K562 (cell line): ENCODE measurements around the gene TRIAP1. TPM values are rescaled to one million over a fixed set of nuclear protein-coding genes. Genes with fewer than 3 reads are reported as not detected.

Experiments used
- CCNT2 ChIP-seq: IDR thresholded peaks from 2 replicates; pipeline ENCODE4 v1.6.1; 2011; ENCODE audit warnings: borderline replicate concordance, low read depth, mild to moderate bottlenecking, moderate library complexity, mixed read lengths, low read length; ENCODE audit not compliant: insufficient read length; ENCODE audit errors: extremely low read depth
- COPS2 ChIP-seq: fragments of 450-650 bp; conservative IDR thresholded peaks from 2 replicates; pipeline ENCODE4 v1.6.1; 2016; ENCODE audit warnings: mild to moderate bottlenecking, moderate library complexity
- ETV1 ChIP-seq: fragments of 450-650 bp; conservative IDR thresholded peaks from 2 replicates; pipeline ENCODE4 v1.6.1; 2016; ENCODE audit warnings: missing genetic modification characterization, control low read depth, low read depth, missing compliant biosample characterization
- FOXJ3 ChIP-seq: sonication (generic); formaldehyde crosslinking; IDR thresholded peaks from 2 replicates; pipeline ENCODE4 v1.4.0; 2020; ENCODE audit warnings: mild to moderate bottlenecking, missing genetic modification reagents
- SMARCA5 ChIP-seq: fragments of 450-650 bp; IDR thresholded peaks from 2 replicates; pipeline ENCODE4 v1.6.1; 2016
- TAF9B ChIP-seq: fragments of 450-650 bp; IDR thresholded peaks from 2 replicates; pipeline ENCODE4 v1.6.1; 2018; ENCODE audit warnings: mild to moderate bottlenecking; ENCODE audit not compliant: partially characterized antibody
- XRCC5 ChIP-seq: fragments of 200-400 bp; formaldehyde crosslinking; IDR thresholded peaks from 2 replicates; pipeline ENCODE4 v1.6.1; 2017; ENCODE audit warnings: low read depth, mild to moderate bottlenecking, low read length
- ZBTB40 ChIP-seq, 2 experiments: fragments of 450-650 bp in 1 of 2; sonication (generic) in 1 of 2; formaldehyde crosslinking in 1 of 2; IDR thresholded peaks; 2 replicates each; pipeline versions ENCODE4 v1.7.1 to v1.9.0; 2016 to 2022; ENCODE audit warnings: inconsistent platforms in 1 of 2, mild to moderate bottlenecking in 1 of 2, missing genetic modification reagents in 1 of 2
- ZNF165 ChIP-seq: fragments of 250-450 bp; sonication (Bioruptor Pico); IDR thresholded peaks from 2 replicates; pipeline ENCODE4 v1.4.0; 2020; ENCODE audit warnings: borderline replicate concordance
- ZNF695 ChIP-seq: fragments of 450-650 bp; formaldehyde crosslinking; IDR thresholded peaks from 2 replicates; pipeline ENCODE4 v1.4.0; 2020; ENCODE audit warnings: mild to moderate bottlenecking, moderate library complexity
- polyA plus RNA-seq, 8 experiments: library from polyadenylated mRNA; depleted of rRNA in 4 of 8; stranded (reverse) in 5 of 8; unstranded in 3 of 8; fragments of >200 nt; fragmentation: Nextera tagmentation in 2 of 8; fragmentation: Illumina TruSeq in 1 of 8; extraction: Ambion mirVana in 2 of 8; extraction: Trizol in 1 of 8; gene quantifications; 2 replicates each; pipeline versions ENCODE4 v1.2.1 to v1.2.3, GENCODE V29; 2011 to 2014; ENCODE audit warnings: inconsistent platforms in 1 of 8, missing spikeins in 1 of 8
- total RNA-seq, 7 experiments: library from RNA; depleted of rRNA in 6 of 7; stranded (reverse); fragments of >200 nt in 6 of 7; fragmentation: Illumina TruSeq in 2 of 7; extraction: Trizol in 2 of 7; gene quantifications; 2 replicates each; pipeline versions ENCODE4 v1.2.1 to v1.2.3, GENCODE V29; 2011 to 2021; ENCODE audit warnings: low replicate concordance in 1 of 7
- TF ChIP-seq, protein P1 (sequence below), 2 experiments: fragments of 150-350 bp in 1 of 2; IDR thresholded peaks; 2 replicates each; pipeline ENCODE4 v1.6.1; 2012 to 2016; ENCODE audit warnings: low read depth in 2 of 2, low read length in 2 of 2, mild to moderate bottlenecking in 1 of 2, moderate library complexity in 1 of 2
- TF ChIP-seq, protein P2 (sequence below): fragments of 450-650 bp; formaldehyde crosslinking; IDR thresholded peaks from 2 replicates; pipeline ENCODE4 v1.4.0; 2022; ENCODE audit warnings: missing genetic modification characterization

The TRIAP1 gene
- total and polyA plus RNA-seq, 9 of the 15 experiments (the other 6 are each of a cell fraction or from before 2014, with no cell fraction given) = 37.3 to 354 (median 65.4) TPM

DNA sequence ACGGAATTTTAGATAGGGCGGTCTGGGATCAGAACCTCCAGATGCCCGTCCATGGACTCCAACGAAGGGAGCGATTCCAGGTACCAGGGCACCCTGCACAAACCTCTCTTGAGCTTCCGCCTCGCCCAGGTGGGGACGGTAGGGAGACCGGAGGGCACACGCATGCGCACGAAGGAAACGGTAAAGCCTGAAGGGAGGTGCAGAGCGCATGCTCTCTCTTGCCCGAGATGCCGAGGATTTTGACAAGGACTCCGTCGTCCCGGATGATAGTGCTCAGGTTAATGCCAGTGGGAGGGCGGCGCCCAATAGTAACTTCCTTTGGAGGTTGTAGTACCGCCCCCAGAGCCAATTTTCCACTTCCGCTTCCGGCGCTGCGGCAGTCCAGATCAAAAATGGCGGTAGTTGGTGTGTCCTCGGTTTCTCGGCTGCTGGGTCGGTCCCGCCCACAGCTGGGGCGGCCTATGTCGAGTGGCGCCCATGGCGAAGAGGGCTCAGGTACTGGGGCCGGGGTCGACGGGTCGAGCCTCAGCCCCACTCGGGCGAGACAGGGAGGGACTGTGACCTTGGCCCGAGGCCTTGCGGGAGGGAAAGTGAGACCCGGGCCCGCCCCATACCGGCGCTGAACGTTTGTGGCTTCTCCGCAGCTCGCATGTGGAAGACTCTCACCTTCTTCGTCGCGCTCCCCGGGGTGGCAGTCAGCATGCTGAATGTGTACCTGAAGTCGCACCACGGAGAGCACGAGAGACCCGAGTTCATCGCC is 8.3 kb downstream of the TRIAP1 start, which contains the start of gene COX6A1 (continued):
- TF ChIP-seq ZBTB40 (IDR thresholded peaks at IDR 0.05) (peak; percentile 95), ZBTB40 (CRISPR knock-in tag; IDR thresholded peaks at IDR 0.05) (no peak), TAF9B (peak; percentile 91), CCNT2 (no peak), COPS2 (no peak), ETV1 (0 out of 2 replicates have a peak, but pooled peaks have one; percentile 24), ZNF165 (CRISPR knock-in tag) (peak; percentile 80; the same call in 1 of the 2 replicates), ZNF695 (CRISPR knock-in tag) (no peak), XRCC5 (no peak), SMARCA5 (no peak), FOXJ3 (no peak)
- TF ChIP-seq, protein P1, sequence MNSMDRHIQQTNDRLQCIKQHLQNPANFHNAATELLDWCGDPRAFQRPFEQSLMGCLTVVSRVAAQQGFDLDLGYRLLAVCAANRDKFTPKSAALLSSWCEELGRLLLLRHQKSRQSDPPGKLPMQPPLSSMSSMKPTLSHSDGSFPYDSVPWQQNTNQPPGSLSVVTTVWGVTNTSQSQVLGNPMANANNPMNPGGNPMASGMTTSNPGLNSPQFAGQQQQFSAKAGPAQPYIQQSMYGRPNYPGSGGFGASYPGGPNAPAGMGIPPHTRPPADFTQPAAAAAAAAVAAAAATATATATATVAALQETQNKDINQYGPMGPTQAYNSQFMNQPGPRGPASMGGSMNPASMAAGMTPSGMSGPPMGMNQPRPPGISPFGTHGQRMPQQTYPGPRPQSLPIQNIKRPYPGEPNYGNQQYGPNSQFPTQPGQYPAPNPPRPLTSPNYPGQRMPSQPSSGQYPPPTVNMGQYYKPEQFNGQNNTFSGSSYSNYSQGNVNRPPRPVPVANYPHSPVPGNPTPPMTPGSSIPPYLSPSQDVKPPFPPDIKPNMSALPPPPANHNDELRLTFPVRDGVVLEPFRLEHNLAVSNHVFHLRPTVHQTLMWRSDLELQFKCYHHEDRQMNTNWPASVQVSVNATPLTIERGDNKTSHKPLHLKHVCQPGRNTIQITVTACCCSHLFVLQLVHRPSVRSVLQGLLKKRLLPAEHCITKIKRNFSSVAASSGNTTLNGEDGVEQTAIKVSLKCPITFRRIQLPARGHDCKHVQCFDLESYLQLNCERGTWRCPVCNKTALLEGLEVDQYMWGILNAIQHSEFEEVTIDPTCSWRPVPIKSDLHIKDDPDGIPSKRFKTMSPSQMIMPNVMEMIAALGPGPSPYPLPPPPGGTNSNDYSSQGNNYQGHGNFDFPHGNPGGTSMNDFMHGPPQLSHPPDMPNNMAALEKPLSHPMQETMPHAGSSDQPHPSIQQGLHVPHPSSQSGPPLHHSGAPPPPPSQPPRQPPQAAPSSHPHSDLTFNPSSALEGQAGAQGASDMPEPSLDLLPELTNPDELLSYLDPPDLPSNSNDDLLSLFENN (IDR thresholded peaks at IDR 0.05; ENCODE audit: low read depth in 2 of 2, low read length in 2 of 2) = 0 out of 4 replicates have a peak, but pooled peaks of 1 of the 2 experiments have one; percentile 43
- TF ChIP-seq, protein P2, sequence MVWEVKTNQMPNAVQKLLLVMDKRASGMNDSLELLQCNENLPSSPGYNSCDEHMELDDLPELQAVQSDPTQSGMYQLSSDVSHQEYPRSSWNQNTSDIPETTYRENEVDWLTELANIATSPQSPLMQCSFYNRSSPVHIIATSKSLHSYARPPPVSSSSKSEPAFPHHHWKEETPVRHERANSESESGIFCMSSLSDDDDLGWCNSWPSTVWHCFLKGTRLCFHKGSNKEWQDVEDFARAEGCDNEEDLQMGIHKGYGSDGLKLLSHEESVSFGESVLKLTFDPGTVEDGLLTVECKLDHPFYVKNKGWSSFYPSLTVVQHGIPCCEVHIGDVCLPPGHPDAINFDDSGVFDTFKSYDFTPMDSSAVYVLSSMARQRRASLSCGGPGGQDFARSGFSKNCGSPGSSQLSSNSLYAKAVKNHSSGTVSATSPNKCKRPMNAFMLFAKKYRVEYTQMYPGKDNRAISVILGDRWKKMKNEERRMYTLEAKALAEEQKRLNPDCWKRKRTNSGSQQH (CRISPR knock-in tag) = no peak
